Transverse colon (tissue), 4 donors: ENCODE measurements around the gene IHH. TPM values are rescaled to one million over a fixed set of nuclear protein-coding genes. Genes with fewer than 3 reads are reported as not detected.

Experiments
- DNase-seq: peaks from one replicate; pipeline ENCODE4 v3.0.0-alpha.2; 2019
- H3K27ac ChIP-seq, 4 donors: fragments of 200-600 bp; sonication (generic); 2 replicates each; pipeline ENCODE4 v1.5.1; 2016 to 2018; ENCODE audit warnings: inconsistent platforms in 4 of 4
- H3K27me3 ChIP-seq: fragments of 200-600 bp; sonication (generic); 2 replicates; pipeline ENCODE4 v1.5.1; 2017; ENCODE audit warnings: inconsistent platforms
- H3K36me3 ChIP-seq, 4 donors: fragments of 200-600 bp; sonication (generic); 2 replicates each; pipeline ENCODE4 v1.5.1; 2017 to 2019; ENCODE audit warnings: inconsistent platforms in 4 of 4
- H3K4me1 ChIP-seq, 4 donors: fragments of 200-600 bp; sonication (generic); 2 replicates each; pipeline ENCODE4 v1.5.1; 2017 to 2020; ENCODE audit warnings: inconsistent platforms in 4 of 4
- H3K4me3 ChIP-seq, 4 donors: fragments of 200-600 bp; sonication (generic); 1 replicate in 1 of 4; 2 replicates in 3 of 4; pipeline versions ENCODE4 v1.5.1 to v1.6.1; 2017 to 2019; ENCODE audit warnings: inconsistent platforms in 4 of 4
- H3K9me3 ChIP-seq, 2 donors: fragments of 200-600 bp; sonication (generic); 2 replicates each; pipeline ENCODE4 v1.5.1; 2017 to 2019; ENCODE audit warnings: inconsistent platforms in 2 of 2
- CTCF ChIP-seq, 5 experiments: fragments of 200-600 bp in 3 of 5; fragments of 450-650 bp in 2 of 5; sonication (generic) in 3 of 5; IDR thresholded peaks; 1 replicate in 2 of 5; 2 replicates in 3 of 5; pipeline ENCODE4 v1.5.1; 2016 to 2017; ENCODE audit warnings: antibody characterized with exemption in 5 of 5, inconsistent platforms in 3 of 5, mild to moderate bottlenecking in 2 of 5, moderate library complexity in 1 of 5
- EP300 ChIP-seq: sonication (generic); formaldehyde crosslinking; IDR thresholded peaks from one replicate; pipeline ENCODE4 v1.6.1; 2017; ENCODE audit warnings: antibody characterized with exemption, low read depth
- POLR2A ChIP-seq: fragments of 450-650 bp; IDR thresholded peaks from one replicate; pipeline ENCODE4 v1.6.1; 2016; ENCODE audit warnings: antibody characterized with exemption, mild to moderate bottlenecking, moderate library complexity
- POLR2AphosphoS5 ChIP-seq, 3 donors: sonication (generic); formaldehyde crosslinking; IDR thresholded peaks; one replicate each; pipeline ENCODE4 v1.6.1; 2016; ENCODE audit warnings: antibody characterized with exemption in 3 of 3
- WGBS, 2 donors: methylation state at CpG; one replicate each; pipeline ENCODE4 v1.1.5; 2018; ENCODE audit warnings: low coverage in 1 of 2; 5-methylcytosine and 5-hydroxymethylcytosine counted together
- in situ Hi-C, 4 donors: fragments of 200-750 bp; cut with MboI; loops; one replicate each; pipeline versions ENCODE4 v1.15.0 to v1.15.1; 2017; ENCODE audit warnings: low sequenced_read_pairs in 3 of 4, low pct_ligation_motif_present in 1 of 4, low pct_unique_long_range_greater_than_20kb in 1 of 4
- intact Hi-C: fragments of 100-400 bp; cut with DNase I; formaldehyde crosslinking; loops from one replicate; pipeline ENCODE4 v1.15.1; 2023; ENCODE audit warnings: low total_unique reads
- total RNA-seq, 4 donors: library from RNA; depleted of rRNA; stranded (reverse); fragments of >200 nt; gene quantifications; one replicate each; pipeline ENCODE4 v1.1.0, GENCODE V29; 2016

The IHH gene
- total RNA-seq, 4 donors from 2014 or later, result 21.1 to 67.4 (median 65.5) TPM

GRCh38 chr2:219062081-219062480 is 1.4 kb upstream of the IHH start:
- Histone ChIP-seq H3K27ac (no peak overlapping the region), H3K9me3 (no peaks in the 10 kb centered on the region), H3K4me3 (no peak overlapping the region), H3K4me1 (peaks cover 10 to 41% (median 34%) of the 10 kb centered on the region in 4 donors), H3K27me3 (peaks cover 63% of the 10 kb centered on the region), H3K36me3 (no peaks in the 10 kb centered on the region)
- intact Hi-C loops (no loop called here), in situ Hi-C loops (loop anchor here in 1 of 4 donors (10.0 kb wide), 1 partner anchor 63 kb away; no protein-coding TSS in a partner anchor)
- no peak for DNase-seq
- 61 to 79% methylated on average over 5 to 6 of the region's 6 CpGs for WGBS, 2 donors
- TF ChIP-seq POLR2AphosphoS5 (IDR thresholded peaks at IDR 0.05) (no peak), POLR2A (no peak), CTCF (IDR thresholded peaks at IDR 0.05) (no peak), EP300 (no peak)

- in situ Hi-C loops, result loop anchor here in 2 of 4 donors (10.0 kb wide), 2 partner anchors 65 to 235 kb away; no protein-coding TSS in a partner anchor
- H3K4me1 ChIP-seq, result peaks cover 13 to 42% (median 37%) of the 10 kb centered on the region in 4 donors
- peaks cover 0 to 5% (median 0%) of the 10 kb centered on the region in 4 donors for H3K36me3 ChIP-seq
- H3K27me3 ChIP-seq, result peaks cover 80% of the 10 kb centered on the region
- peak overlapping the region; percentile 62 to 90 (median 86) for H3K27ac ChIP-seq
- H3K4me3 ChIP-seq, result peak overlapping the region; percentile 35 to 68 (median 55)
- TF ChIP-seq POLR2AphosphoS5 (IDR thresholded peaks at IDR 0.05) (no peak), CTCF (IDR thresholded peaks at IDR 0.05) (no peak), POLR2A (no peak), EP300 (no peak)
- 3% methylated on average over 49 of the region's 81 CpGs; no CpG with 5 or more reads in 1 of the 2 donors for WGBS, 2 donors
- intact Hi-C loops, result loop anchor here (5.0 kb wide), 2 partner anchors 97 to 242 kb away; no protein-coding TSS in a partner anchor
- DNase-seq, result peak; percentile 37
- H3K9me3 ChIP-seq, result no peaks in the 10 kb centered on the region
Observed at GRCh38 chr2:219059725-219060682, 717 bp downstream of the IHH start.

- peaks cover 0 to 7% (median 0%) of the 10 kb centered on the region in 4 donors for H3K36me3 ChIP-seq
- TF ChIP-seq POLR2A, result no peak
- no peak for TF ChIP-seq EP300
- TF ChIP-seq POLR2AphosphoS5 (IDR thresholded peaks at IDR 0.05), result no peak
- TF ChIP-seq CTCF (IDR thresholded peaks at IDR 0.05), result no peak
- intact Hi-C loops, result loop anchor here (5.0 kb wide), 2 partner anchors 98 to 243 kb away; no protein-coding TSS in a partner anchor
- in situ Hi-C loops, result loop anchor here in 1 of 4 donors (10.0 kb wide), 2 partner anchors 65 to 235 kb away; no protein-coding TSS in a partner anchor
- peak overlapping the region; percentile 35 to 68 (median 55) for H3K4me3 ChIP-seq
- peak overlapping the region; percentile 62 to 90 (median 86) for H3K27ac ChIP-seq
- H3K4me1 ChIP-seq, result peaks cover 13 to 42% (median 37%) of the 10 kb centered on the region in 4 donors
- no peak for DNase-seq
- 6% methylated on average over 17 of the region's 17 CpGs; no CpG with 5 or more reads in 1 of the 2 donors for WGBS, 2 donors
- H3K9me3 ChIP-seq, result no peaks in the 10 kb centered on the region
- peaks cover 81% of the 10 kb centered on the region for H3K27me3 ChIP-seq
Observed at GRCh38 chr2:219059375-219059724, 1.4 kb downstream of the IHH start.
